GM12801 (cell line): ENCODE measurements around the gene ZBTB7C.

Experiments used
- CTCF ChIP-seq: IDR thresholded peaks from one replicate; pipeline ENCODE4 v1.5.1; 2011; ENCODE audit warnings: control low read depth; ENCODE audit not compliant: insufficient read length; ENCODE audit errors: extremely low read depth

ZBTB7C gene

GRCh38 chr18:48154828-48155227 is 254.4 kb downstream of the ZBTB7C start:
- no peak for TF ChIP-seq CTCF

- no peak for TF ChIP-seq CTCF
Measured at GRCh38 chr18:48153613-48154481, 255.3 kb downstream of the ZBTB7C start.

- TF ChIP-seq CTCF, result no peak
Measured at GRCh38 chr18:48152549-48152948, 256.6 kb downstream of the ZBTB7C start.

GRCh38 chr18:48151421-48152065 is 257.6 kb downstream of the ZBTB7C start:
- no peak for TF ChIP-seq CTCF

- no peak for TF ChIP-seq CTCF
Measured at GRCh38 chr18:48149020-48149685, 260.0 kb downstream of the ZBTB7C start.

- TF ChIP-seq CTCF, result no peak
Measured at GRCh38 chr18:48142994-48143393, 266.2 kb downstream of the ZBTB7C start.

- TF ChIP-seq CTCF, result no peak
Measured at GRCh38 chr18:48142353-48142752, 266.8 kb downstream of the ZBTB7C start.
